SJSA1 (cell line): ENCODE results near the gene CD163L1. TPM values are rescaled to one million over a fixed set of nuclear protein-coding genes. Genes with fewer than 3 reads are reported as not detected.
"Not testable (repeated sequence)": the region's sequence is repeated elsewhere in the genome, so short reads cannot be mapped to it uniquely, and the experiment has no call there.

Experiments
- DNase-seq, 2 experiments: peaks; one replicate each; pipeline ENCODE4 v3.0.0-alpha.2; 2015 to 2020; ENCODE audit warnings: low spot score in 2 of 2, low read depth in 1 of 2
- H3K27ac ChIP-seq: fragments of 250-450 bp; sonication (Bioruptor Pico); 2 replicates; pipeline ENCODE4 v1.5.1; 2020; ENCODE audit warnings: mild to moderate bottlenecking, moderate library complexity
- H3K27me3 ChIP-seq: fragments of 250-450 bp; sonication (Bioruptor Pico); replicated peaks from 2 replicates; pipeline ENCODE4 v1.5.1; 2020; ENCODE audit warnings: mild to moderate bottlenecking, moderate library complexity
- H3K36me3 ChIP-seq: fragments of 250-450 bp; sonication (Bioruptor Pico); 2 replicates; pipeline ENCODE4 v1.5.1; 2020; ENCODE audit warnings: mild to moderate bottlenecking
- H3K4me1 ChIP-seq: fragments of 250-450 bp; sonication (Bioruptor Pico); replicated peaks from 2 replicates; pipeline ENCODE4 v1.6.1; 2021; ENCODE audit warnings: mild to moderate bottlenecking
- H3K4me3 ChIP-seq: fragments of 250-450 bp; sonication (Bioruptor Pico); 2 replicates; pipeline ENCODE4 v1.5.1; 2020; ENCODE audit warnings: mild to moderate bottlenecking
- H3K9me3 ChIP-seq: fragments of 250-450 bp; sonication (Bioruptor Pico); replicated peaks from 2 replicates; pipeline ENCODE4 v1.5.1; 2020; ENCODE audit warnings: mild to moderate bottlenecking
- total RNA-seq: library from RNA; depleted of rRNA; stranded (reverse); fragments of >200 nt; shearing (Covaris generic); gene quantifications from 2 replicates; pipeline ENCODE4 v1.2.3, GENCODE V29; 2014

Gene CD163L1
- total RNA-seq, 1 experiment from 2014 or later = 2.9 TPM

DNA sequence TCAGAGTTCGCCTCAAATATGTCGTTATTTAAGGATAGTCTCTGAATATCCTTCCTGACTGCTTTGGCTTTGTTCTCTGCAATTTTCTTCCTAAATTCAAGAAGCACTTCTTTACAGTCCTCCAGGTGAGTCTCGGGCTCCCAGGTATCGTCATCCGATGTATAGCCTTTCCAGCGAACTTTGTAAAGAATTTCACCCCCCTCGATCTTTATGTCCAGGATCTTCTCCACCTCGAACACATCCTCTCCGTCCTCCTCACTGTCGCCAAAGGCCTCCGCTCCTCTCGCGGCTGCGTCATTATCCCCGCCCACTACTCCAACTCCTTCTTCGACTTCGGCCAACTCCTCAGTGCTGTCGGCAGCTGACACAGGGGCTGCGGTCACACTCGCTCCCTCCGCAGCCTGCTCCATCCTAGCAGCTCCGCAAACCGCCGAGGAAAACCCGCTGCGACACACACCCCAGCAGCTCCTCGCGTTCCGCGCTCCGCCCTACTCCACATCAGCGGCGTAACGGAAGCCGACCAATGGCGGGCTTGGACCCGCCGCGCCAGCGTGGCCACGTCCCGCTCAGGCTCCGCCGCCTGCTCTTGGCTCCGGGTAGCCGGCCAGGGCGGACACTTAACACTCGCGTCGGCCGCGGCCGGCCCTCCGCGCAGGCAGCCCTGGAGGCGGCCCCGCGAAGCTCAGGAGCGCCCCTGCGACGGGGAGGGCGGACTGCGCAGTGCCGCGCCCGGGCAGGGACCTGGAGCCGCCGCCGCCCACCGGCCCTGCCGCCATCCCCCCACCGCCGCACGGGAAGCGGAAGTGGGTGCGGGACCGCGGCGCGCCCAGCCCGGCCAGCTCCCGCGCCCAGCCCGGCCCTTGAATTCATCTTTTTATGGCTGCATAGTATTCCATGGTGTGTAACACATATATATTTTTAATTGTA is 4.1 kb downstream of the CD163L1 start:
- Histone ChIP-seq H3K4me3 (no peak overlapping the region), H3K27ac (no peak overlapping the region), H3K27me3 (peaks cover 8% of the 10 kb centered on the region), H3K9me3 (0 out of 2 replicates have a peak, but pooled peaks cover 2% of the 10 kb centered on the region), H3K36me3 (no peaks in the 10 kb centered on the region), H3K4me1 (no peaks in the 10 kb centered on the region)
- DNase-seq = no peak

DNA sequence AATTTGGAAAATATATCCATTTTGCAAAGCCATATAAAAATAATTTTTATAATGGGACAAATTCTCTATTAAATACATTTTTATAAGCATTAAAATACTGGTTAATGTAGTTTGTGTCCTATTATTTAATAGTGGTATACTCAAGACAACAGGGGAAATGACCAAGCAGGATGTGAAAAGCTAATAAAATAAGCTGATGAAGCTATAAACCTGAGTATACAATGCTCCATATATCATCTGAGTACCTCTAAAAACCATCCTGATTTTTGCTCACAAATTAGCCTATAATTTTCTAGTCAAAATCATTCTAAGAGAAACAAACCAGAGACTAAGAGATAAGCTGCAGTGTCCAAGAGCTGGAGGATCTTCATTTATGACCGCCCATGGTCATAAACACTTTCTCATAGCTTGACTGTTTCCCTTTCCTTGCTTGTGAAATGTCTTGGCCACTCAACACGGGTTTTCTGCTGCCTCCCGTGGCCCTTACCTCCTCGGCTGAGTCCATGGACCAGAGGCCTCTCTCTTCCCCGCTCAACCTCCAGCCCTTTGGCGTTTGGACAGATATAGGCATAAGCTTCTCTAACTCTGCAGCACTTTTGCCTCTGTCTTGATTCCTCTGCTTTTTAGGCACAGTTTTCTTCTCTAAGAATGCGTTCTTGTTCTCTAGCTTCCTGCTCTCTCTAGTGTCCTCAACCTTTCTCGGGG is 5.5 kb downstream of the CD163L1 start:
- not testable (repeated sequence) for H3K27ac ChIP-seq, H3K27me3 ChIP-seq, H3K36me3 ChIP-seq, H3K4me3 ChIP-seq, H3K9me3 ChIP-seq, H3K4me1 ChIP-seq, DNase-seq

DNA sequence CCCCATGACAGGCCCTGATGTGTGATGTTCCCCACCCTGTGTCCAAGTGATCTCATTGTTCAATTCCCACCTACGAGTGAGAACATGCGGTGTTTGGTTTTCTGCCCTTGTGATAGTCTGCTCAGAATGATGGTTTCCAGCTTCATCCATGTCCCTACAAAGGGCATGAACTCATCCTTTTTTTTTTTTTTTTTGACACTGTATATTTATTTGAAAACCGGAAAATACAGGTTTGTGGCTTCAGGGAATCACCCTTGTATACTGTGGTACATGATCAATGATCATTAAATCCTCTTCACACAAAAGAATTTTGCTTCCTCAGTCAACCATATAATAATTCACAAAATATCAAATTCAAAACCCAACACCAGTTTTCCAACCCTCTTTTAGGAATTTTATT is 6.5 kb downstream of the CD163L1 start:
- H3K4me3 ChIP-seq, DNase-seq, H3K36me3 ChIP-seq: not testable (repeated sequence)

DNA sequence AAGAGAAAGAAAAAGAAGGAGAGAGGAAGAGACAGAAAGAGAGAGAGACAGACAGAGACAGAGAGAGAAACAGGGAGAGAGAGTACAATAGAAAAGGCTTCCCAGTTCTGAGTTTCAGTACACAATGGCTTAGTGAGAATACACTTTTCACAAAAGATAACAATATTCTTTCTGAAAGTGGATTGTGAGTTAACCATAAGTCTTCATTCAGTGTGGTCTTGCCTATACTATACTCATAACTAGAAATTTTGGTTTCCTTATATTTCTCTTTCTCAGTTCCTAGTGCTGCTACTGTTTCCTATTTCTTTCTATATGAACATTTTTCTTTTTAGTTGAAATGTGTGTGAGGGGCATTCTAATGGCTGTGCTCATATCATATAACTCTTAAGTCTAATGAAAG is 9.3 kb downstream of the CD163L1 start:
- Histone ChIP-seq H3K27me3 (no peaks in the 10 kb centered on the region), H3K27ac (no peak overlapping the region), H3K9me3 (no peaks in the 10 kb centered on the region), H3K4me1 (peaks cover 15% of the 10 kb centered on the region), H3K4me3 (no peak overlapping the region), H3K36me3 (no peaks in the 10 kb centered on the region)
- no peak for DNase-seq

More for the DNA sequence above, 6.5 kb downstream of the CD163L1 start:
- peaks cover 13% of the 10 kb centered on the region for H3K4me1 ChIP-seq
- not testable (repeated sequence) for H3K27me3 ChIP-seq, H3K27ac ChIP-seq, H3K9me3 ChIP-seq

DNA sequence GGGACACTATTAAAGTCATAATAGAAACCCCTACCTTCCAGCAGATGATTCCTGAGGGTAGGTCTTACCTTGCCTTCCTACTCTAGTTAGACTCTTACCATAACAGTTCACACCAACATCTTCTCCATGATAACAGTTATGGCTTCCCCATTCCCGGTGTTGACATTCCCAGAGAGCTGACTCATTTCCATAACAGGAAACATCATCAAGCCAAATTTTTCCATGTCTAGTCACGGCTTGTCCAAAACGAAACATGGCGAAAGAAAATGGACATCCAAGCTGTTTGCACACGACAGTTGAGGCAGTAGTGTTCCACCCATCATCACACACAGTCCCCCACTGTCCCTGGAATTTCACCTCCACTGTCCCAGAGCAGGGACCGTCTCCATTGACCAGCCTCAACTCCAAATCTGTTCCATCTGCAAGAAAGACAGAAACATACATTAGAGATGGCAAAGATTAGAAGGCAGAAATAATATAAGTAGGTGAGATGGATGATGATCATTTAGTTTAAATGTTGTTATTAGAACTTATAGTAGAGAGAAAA is 10.6 kb downstream of the CD163L1 start:
- H3K4me3 ChIP-seq = no peak overlapping the region
- H3K27ac ChIP-seq = peak overlapping the region; percentile 72

DNA sequence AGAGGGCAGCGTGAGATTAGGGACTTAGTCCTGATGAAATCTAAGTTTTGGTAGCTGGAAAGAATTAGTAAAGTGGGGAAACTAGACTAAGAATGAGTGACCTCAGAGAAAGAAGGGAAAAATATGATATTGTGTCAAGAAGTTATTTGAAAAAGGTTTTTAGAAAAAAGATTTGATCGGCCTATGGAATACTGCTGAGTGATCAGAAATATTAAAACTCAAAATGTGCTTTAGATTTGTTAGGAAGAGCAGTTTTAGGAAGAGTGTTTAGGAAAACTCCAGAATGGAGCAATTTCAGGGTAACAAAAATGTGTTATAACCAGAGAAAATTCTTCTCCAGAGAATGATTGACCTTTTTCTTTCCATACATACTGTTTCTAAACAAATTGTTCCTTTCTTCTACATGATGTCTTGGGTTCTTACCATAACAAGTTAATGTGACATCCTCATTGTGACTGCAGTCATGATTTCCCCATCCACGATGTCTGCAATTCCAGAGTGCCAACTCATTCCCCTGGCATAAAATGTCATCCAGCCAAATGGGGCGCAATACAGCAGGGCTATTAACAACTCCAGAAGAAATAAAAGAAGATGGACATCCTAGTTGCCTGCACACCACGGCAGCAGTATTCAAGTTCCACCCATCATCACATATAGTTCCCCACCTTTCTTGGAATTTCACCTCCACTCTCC is 11.8 kb downstream of the CD163L1 start:
- Histone ChIP-seq H3K27me3 (no peaks in the 10 kb centered on the region), H3K36me3 (no peaks in the 10 kb centered on the region), H3K9me3 (no peaks in the 10 kb centered on the region), H3K4me1 (peaks cover 15% of the 10 kb centered on the region), H3K27ac (peak overlapping the region; percentile 72), H3K4me3 (no peak overlapping the region)
- no peak for DNase-seq

More for the DNA sequence above, 10.6 kb downstream of the CD163L1 start:
- H3K9me3 ChIP-seq = no peaks in the 10 kb centered on the region
- no peaks in the 10 kb centered on the region for H3K27me3 ChIP-seq
- H3K36me3 ChIP-seq = no peaks in the 10 kb centered on the region
- DNase-seq = peak; percentile 53 to 68
- peaks cover 15% of the 10 kb centered on the region for H3K4me1 ChIP-seq

DNA sequence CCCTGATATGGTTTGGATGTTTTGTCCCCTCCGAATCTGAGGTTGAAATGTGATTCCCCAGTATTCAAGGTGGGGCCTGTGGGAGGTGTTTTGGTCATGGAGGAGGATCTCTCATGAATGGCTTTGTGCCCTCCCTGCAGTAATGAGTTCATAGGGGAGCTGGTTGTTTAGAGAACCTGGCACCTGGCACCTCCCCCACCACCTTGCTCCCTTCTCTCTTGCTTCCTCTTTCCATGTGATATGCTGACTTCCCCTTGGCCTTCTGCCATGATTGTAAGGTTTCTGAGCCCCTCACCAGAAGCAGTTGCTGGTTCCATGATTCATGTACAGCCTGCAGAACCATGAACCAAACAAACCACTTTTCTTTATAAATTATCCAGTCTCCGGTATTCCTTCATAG is 32.6 kb downstream of the CD163L1 start:
- Histone ChIP-seq H3K27ac (no peak overlapping the region), H3K9me3 (no peaks in the 10 kb centered on the region), H3K4me1 (no peaks in the 10 kb centered on the region), H3K36me3 (no peaks in the 10 kb centered on the region), H3K27me3 (no peaks in the 10 kb centered on the region), H3K4me3 (no peak overlapping the region)
- DNase-seq = no peak

DNA sequence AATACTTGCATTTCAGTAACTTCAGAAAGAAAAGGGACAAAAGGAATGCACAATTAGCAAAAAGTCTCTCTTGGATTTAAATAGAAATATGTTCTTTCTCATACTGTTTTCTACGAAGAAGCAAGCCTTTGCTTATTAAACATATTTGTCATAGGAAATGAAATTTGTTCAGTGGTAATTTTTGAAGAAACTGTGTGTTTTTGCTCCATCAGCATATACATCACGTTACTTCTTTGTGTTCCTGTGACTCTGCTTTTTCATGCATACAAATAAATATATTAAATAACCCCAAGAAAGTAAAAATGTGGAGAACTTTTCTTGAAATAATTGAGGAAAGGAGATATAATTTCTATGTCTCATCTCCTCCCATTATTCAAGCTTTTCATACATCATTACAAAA is 39.7 kb downstream of the CD163L1 start:
- Histone ChIP-seq H3K27ac (no peak overlapping the region), H3K36me3 (no peaks in the 10 kb centered on the region), H3K4me3 (no peak overlapping the region), H3K9me3 (no peaks in the 10 kb centered on the region), H3K27me3 (no peaks in the 10 kb centered on the region), H3K4me1 (no peaks in the 10 kb centered on the region)
- DNase-seq = no peak

DNA sequence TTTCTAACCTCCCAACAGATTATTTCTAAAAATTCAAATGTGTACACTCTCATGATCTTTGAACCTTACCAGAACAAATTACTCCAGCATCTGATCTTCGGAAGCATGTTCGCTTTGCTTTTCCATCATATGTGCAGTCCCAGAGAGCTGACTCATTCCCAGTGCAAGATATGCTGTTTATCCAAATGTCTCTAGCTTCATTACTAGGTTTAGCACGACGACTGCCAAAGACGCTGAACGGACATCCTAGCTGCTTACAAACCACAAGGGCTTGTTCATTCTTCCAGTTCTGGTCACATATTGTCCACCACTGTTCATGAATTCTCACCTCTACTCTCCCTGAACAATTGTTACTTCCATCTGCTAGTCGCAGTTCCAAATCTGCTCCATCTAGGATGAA is 40.5 kb downstream of the CD163L1 start:
- no peak for DNase-seq
- Histone ChIP-seq H3K27ac (no peak overlapping the region), H3K9me3 (no peaks in the 10 kb centered on the region; the same call in 1 of the 2 replicates), H3K4me1 (no peaks in the 10 kb centered on the region), H3K36me3 (no peaks in the 10 kb centered on the region), H3K27me3 (no peaks in the 10 kb centered on the region), H3K4me3 (no peak overlapping the region)

DNA sequence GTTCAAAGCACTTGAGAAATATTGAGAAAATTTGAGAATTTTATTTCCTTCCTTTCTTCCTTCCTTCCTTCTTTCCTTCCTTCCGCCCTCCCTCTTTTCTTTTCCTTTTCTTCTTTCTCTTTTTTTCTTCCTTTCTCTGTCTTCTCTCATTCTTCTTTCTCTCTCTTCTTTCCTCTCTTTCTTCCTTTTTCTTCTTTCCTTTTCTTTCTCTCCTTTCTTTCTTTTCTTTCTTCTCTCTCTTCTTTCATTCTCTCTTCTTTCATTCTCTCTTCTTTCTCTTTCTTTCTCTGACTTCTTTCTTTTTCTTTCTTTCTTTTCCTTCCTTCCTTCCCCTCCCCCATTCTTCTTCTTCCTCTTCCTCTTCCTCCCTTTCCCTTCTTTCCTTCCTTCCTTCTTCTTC is 44.9 kb downstream of the CD163L1 start:
- Histone ChIP-seq H3K4me3 (no peak overlapping the region), H3K27me3 (no peaks in the 10 kb centered on the region), H3K27ac (no peak overlapping the region), H3K9me3 (no peaks in the 10 kb centered on the region; the same call in 1 of the 2 replicates), H3K4me1 (no peaks in the 10 kb centered on the region), H3K36me3 (no peaks in the 10 kb centered on the region)
- DNase-seq = no peak

DNA sequence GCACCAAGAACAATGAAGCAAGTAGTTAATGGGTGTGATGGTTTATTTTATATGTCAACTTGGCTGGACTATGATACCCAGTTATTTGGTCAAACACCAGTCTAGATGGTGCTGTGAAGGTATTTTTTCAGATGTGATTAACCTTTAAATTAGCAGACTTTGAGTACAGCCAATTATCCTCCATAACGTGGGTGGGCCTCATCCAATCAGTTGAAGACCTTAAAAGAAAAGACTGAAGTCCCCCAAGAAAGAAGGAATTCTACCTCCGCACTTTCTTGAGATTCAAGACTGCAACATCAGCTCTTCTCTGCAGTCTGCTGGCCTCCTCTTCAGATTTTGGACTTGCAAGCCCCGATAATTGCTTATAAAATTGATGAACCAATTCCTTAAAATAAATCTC is 47.5 kb downstream of the CD163L1 start:
- H3K4me3 ChIP-seq = no peak overlapping the region
- H3K9me3 ChIP-seq = no peaks in the 10 kb centered on the region; the same call in 1 of the 2 replicates
- no peaks in the 10 kb centered on the region for H3K4me1 ChIP-seq
- H3K36me3 ChIP-seq = no peaks in the 10 kb centered on the region
- DNase-seq = no peak
- no peak overlapping the region for H3K27ac ChIP-seq
- no peaks in the 10 kb centered on the region for H3K27me3 ChIP-seq

DNA sequence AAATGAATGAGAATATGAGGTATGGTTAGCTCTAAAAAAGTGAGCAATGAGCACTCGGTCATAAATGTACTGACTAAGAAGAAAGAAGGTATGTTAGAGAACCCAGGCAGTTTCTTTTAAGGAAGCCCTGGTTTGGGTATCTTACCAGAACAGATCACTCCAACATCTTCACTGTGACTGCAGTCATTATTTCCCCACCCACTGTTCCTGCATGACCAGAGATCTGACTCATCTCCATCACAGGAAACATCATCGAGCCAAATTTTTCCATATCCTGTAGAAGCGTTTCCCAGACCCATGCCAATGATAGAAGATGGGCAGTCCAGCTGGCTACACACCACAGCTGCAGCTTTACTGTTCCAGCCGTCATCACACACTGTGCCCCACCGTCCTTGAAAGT is 48.0 kb downstream of the CD163L1 start:
- DNase-seq = no peak
- Histone ChIP-seq H3K27me3 (no peaks in the 10 kb centered on the region), H3K4me3 (no peak overlapping the region), H3K27ac (no peak overlapping the region), H3K9me3 (no peaks in the 10 kb centered on the region; the same call in 1 of the 2 replicates), H3K36me3 (no peaks in the 10 kb centered on the region), H3K4me1 (no peaks in the 10 kb centered on the region)

DNA sequence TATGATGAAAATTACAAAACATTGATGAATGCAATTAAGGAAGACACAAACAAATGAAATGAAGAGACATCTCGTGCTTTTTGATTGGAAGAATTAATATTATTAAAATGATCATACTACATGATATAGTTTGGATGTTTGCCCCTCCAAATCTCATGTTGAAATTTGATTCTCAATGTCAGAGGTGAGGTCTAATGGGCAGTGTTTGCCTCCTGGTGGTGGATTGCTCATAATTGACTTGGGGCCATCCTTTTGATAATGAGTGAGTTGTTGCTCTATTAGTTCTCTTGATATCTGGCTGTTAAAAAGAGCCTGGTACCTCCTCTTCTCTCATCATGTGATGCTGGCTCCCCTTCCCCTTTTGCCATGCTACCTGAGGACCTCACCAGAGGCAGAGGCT is 56.7 kb downstream of the CD163L1 start:
- DNase-seq = no peak
- Histone ChIP-seq H3K36me3 (no peaks in the 10 kb centered on the region), H3K9me3 (no peaks in the 10 kb centered on the region), H3K4me1 (no peaks in the 10 kb centered on the region), H3K4me3 (no peak overlapping the region), H3K27me3 (no peaks in the 10 kb centered on the region), H3K27ac (no peak overlapping the region)
